HG03025 (cell line): ENCODE results near the gene HHLA2.

Experiments used
- ATAC-seq: cut with Tn5 transposase; IDR thresholded peaks from one replicate; pipeline ENCODE4 v1.9.1; 2021; ENCODE audit warnings: mild to moderate bottlenecking, moderate library complexity; ENCODE audit not compliant: unreplicated experiment, low FRiP score

Gene HHLA2

GRCh38 chr3:108388136-108389132 is 92.1 kb downstream of the HHLA2 start:
- ATAC-seq, result peak; percentile 71

DNA sequence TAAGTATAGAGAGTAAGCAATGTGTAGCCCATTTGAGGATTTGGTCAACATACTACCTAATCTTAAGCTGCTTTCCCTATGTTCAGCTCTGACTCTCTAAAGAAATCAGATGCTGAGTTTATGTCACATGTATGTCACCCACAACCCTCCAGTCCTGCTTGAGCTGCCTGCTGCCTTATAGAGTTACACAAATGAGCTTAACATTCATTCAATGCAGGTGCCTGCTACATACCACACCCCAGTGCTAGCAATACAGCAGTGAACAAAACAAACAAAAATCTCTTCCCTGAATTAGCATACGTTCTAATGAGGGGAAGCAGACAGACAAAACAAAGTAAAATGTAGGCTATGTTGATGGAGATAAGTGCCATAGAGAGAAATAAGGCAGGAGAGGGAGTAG is 93.0 kb downstream of the HHLA2 start:
- ATAC-seq, result no peak

DNA sequence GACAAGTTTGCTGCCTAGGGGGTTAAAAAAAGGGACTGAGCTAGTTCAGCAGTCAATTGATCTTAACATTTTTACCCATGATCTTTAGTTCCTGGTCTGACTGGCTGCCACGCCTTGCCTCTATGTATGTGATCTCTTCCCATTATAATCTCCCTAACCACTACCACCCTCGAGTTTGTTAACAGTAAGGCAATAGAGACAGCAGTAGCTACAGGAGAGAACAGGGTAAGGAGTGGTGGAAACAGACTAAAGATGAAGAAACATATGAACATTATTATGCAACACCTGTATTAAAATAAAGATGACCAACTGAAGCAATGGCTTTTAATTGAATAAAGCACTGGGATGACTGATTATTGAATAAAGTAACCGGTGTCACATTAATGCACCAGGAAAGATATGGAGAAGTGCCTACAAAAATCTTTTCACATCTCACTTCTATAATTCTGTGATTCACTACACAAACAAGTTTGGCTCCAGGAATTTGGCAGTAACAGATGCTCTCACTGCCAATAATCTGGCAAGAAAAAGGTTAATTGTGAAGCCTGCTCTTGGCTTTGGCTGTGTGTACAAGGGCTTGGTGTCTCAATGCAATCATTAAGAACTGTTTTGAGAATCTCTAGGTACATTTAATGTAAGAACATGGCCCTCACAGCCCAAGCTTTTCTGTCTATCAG is 95.7 kb downstream of the HHLA2 start:
- no peak for ATAC-seq

- ATAC-seq, result no peak
Measured at GRCh38 chr3:108393128-108393900, 97.0 kb downstream of the HHLA2 start.

DNA sequence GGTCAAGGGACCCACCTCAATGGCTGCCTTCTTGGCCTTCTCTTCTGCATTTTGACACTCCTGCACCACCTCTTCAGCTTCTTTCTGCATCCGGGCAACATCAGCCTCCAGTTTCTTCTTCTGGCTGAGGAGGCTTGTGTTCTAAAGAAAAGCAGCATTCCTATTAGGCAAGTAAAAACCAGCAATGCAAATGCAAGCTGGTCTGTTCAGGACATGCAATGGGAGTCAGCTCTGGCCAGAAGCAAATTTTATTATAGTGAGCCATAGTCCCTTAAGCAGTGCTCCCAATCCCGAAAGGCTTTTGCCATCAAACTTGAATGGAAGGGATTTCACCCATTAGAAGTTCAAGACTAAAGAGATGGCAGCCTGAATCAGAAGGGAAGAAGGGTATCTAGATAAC is 97.7 kb downstream of the HHLA2 start:
- ATAC-seq, result no peak

DNA sequence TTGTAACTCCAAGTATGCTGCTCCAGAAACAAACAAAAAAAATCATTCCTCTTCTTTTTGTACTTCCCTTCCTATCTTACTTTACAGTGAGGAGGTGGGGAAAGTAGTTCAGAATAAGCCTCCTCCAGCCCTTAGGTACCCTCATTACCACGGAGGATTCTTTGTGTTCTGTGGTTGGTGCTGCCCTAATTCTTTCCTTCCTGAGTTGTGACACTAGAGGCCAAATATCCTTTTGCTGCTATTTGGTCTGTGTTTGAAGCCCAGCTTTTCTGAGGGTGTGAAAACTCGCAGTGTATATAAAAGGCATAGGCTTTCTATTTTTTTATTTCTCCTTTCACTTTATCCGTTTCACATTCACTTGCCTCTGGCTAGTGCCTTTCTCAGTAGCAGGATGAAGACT is 98.2 kb downstream of the HHLA2 start:
- ATAC-seq, result no peak

DNA sequence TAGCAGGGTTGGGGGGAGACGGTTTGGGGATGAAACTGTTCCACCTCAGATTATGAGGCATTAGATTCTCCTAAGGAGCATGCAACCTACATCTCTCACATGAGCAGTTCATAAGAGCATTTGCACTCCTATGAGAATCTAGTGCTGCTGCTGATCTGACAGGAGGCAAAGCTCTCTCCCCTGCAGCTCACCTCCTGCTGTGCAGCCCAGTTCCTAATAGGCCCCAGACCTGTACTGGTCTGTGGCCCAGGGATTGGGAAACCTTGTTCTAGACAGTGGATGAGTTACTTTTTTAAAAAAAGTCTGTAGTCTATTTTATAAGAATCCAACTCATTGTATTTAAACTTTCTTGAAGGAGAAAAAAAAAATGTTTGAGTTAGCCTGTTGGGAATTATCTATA is 100.0 kb downstream of the HHLA2 start:
- no peak for ATAC-seq

GRCh38 chr3:108398510-108398909 is 102.2 kb downstream of the HHLA2 start:
- no peak for ATAC-seq

DNA sequence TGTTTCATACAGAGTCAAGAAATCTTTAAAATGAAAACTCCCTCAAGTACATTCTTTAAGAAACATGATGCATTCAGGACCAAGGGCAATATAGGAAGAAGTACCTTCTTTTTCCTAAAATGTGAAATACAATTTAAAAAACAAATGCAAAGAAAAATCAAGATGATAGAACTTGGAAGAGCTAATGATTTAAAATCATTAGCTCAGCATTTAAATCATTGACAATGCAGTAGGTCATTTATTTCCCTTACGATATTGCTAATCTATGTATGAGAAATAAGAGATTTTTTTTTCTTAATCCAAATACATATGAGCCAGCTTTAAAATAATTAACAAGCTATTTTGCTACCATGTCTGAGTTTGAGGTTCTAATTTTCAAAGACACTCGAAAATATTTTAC is 105.5 kb downstream of the HHLA2 start:
- no peak for ATAC-seq

DNA sequence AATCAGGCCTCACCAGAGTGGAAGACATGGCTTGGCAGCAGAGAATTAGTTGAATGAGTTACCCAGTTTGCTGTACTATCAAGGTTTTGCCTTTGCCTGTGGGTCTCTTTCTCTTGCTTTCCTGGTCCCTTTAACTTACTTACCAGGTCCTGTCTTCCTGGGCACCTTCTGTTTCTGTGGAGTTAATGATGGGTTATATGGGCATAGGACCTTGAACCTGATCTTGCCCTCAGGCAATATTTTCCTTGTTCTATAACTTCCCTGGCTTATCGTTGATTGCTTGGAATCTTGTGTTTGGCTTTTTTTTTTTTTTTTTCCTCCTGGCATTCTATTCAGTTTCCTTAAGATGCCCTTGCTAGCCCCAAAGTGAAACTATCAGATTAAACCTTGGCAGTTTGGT is 106.8 kb downstream of the HHLA2 start:
- ATAC-seq, result no peak

- no peak for ATAC-seq
Measured at GRCh38 chr3:108403686-108404345, 107.5 kb downstream of the HHLA2 start.

DNA sequence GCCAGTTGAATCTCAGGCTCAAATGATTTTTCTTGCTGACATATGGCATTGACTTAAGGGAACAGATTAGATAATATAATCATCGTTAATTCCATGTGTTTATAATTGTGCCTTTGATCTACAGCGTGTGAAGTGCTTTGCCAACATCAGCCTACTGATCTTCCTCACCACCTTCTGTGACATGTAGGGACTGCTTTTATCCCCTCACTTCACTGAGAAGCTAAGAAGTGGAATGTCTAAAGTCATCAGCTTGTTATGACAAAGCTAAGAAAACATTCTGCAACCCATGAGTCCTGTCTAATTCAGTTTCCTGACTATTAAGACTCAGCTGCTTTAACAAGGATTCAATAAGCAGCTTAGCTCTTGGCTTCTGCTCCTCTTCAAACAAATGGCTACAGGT is 108.0 kb downstream of the HHLA2 start:
- no peak for ATAC-seq

DNA sequence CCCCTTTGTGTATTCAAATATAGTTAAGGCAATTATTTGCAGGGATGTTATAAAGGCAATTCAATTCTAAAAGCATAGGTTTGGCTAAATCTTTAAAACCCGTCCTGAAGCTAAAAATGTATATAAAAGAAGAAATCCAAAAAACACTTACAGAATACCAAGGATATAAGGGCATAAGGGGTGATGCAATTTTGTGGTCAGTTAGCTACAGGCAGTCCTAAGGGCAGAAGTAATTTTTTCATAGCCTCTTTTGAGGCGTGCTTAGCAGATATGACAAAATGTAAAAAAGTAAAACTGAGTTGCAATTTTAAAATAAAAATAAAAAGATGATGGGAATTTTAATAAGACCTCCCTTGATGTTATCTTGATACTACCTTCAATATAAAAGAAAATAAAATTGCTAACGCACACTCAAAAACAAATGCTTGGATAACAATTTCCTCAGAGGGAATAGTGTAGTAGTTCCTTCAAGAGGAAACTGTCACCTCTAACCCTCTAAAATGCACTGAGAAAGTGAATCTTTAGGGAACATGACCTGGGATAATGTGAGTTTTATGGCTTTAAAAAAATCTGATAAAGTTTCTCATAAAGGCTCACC is 109.8 kb downstream of the HHLA2 start:
- ATAC-seq, result no peak

- peak; percentile 58 for ATAC-seq
Measured at GRCh38 chr3:108406661-108407206, 110.4 kb downstream of the HHLA2 start.

DNA sequence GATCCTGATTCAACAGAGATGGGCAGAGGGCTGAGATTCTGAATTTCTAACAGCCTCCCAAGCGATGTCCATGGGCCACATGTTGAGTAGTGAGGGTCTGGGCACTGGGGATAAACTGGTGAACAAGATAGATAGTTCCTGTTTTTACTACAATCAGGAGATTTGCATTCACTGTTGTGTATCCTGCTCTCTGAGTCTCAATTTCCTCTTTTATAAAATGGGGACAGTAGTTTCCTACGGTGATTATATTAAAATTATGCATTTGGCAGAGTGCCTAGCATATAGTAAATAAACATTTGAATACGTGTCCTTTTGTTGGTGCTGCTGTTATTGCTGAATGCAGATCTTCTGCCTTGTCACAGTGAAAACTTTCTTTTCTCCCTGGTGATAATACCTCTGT is 111.5 kb downstream of the HHLA2 start:
- no peak for ATAC-seq

- no peak for ATAC-seq
Measured at GRCh38 chr3:108408883-108409799, 112.8 kb downstream of the HHLA2 start.

DNA sequence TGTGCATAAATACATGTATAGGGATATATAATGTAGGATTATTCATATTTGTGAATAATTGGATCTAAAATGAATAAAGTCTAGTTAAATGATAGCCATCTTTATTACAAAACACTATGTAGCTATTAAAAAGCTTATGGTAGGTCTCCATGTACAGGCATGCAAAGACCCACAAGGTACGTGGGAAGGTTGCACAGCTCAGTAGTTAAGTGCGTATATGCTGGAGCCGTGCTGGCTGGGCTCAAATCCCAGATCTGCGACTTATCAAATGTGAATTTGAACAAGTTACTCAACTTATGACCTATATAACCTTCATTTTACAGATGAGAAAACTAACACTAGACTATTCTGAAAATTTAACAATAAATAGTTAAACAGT is 113.4 kb downstream of the HHLA2 start:
- ATAC-seq, result no peak

DNA sequence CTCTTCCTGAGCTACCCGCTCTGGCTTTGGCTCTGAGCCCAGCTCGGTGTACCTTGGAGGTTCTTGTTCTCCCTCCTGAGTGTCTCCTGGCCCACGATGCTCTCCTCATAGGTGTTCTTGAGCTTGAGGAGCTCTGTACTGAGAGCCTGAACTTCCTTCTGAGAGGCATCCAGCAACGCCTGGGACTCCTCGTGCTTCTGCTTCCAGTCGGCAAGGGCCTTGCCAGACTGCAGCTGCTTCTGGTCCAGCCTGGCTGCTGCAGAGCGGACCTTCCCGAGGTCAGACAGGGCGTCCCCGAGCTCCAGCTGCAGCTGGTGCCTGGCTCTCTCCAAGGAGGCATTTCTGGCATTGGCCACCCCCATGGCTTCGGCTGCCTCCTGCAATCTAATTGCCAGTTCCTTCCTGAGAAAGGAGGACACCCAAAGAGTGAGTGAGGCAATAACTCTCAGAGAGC is 114.2 kb downstream of the HHLA2 start:
- ATAC-seq, result no peak
